Spleen (tissue), 7 donors: ENCODE results near the gene TEPSIN.

Experiments used
- CTCF ChIP-seq, 11 experiments: fragments of 200-600 bp in 7 of 11; fragments of 450-650 bp in 4 of 11; sonication (generic) in 4 of 11; IDR thresholded peaks in 8 of 11; conservative IDR thresholded peaks in 3 of 11; 1 replicate in 7 of 11; 2 replicates in 4 of 11; pipeline versions ENCODE4 v1.4.0 to v1.8.0; 2016 to 2021; ENCODE audit warnings: antibody characterized with exemption in 11 of 11, inconsistent platforms in 4 of 11, mild to moderate bottlenecking in 1 of 11
- POLR2A ChIP-seq, 3 donors: fragments of 450-650 bp; IDR thresholded peaks; one replicate each; pipeline ENCODE4 v1.5.1; 2017; ENCODE audit warnings: antibody characterized with exemption in 3 of 3, mild to moderate bottlenecking in 1 of 3
- POLR2AphosphoS5 ChIP-seq, 3 donors: sonication (generic); formaldehyde crosslinking; IDR thresholded peaks; one replicate each; pipeline ENCODE4 v1.5.1; 2017; ENCODE audit warnings: antibody characterized with exemption in 3 of 3
- donor health status: DM: no; HTN: no; CAD: no; lungs with moderate emphysema.
- donor health status: DM: no; HTN: no; CAD: no.
- donor health status: DM: no; HTN: no; CAD: no.

- TF ChIP-seq CTCF (IDR thresholded peaks at IDR 0.05 in 8 of 11, conservative IDR thresholded peaks at IDR 0.05 in 3 of 11) (no peak), POLR2A (IDR thresholded peaks at IDR 0.05) (no peak), POLR2AphosphoS5 (IDR thresholded peaks at IDR 0.05) (no peak)
Measured at GRCh38 chr17:81194225-81194760, 44.6 kb downstream of the TEPSIN start.
